DND-41 (cell line): ENCODE measurements around the gene NRSN2.

ENCODE experiments used
- ATAC-seq: fragments of 200-7000 bp; cut with Tn5 transposase; 3 replicates; pipeline ENCODE4 v1.9.1; 2021; ENCODE audit warnings: low read depth; ENCODE audit not compliant: insufficient read depth
- DNase-seq: peaks from one replicate; pipeline ENCODE4 v3.0.0-alpha.2; 2020
- H2AFZ ChIP-seq: 2 replicates; pipeline ENCODE4 v1.6.0; 2012; ENCODE audit warnings: low read depth, low read length
- H3K27ac ChIP-seq: 2 replicates; pipeline ENCODE4 v1.5.1; 2012; ENCODE audit warnings: low read length, inconsistent platforms
- H3K27me3 ChIP-seq: fragments of 200-600 bp; sonication (generic); 2 replicates; pipeline ENCODE4 v1.6.0; 2012; ENCODE audit warnings: low read length, mild to moderate bottlenecking, inconsistent platforms; ENCODE audit not compliant: insufficient read depth, poor library complexity
- H3K36me3 ChIP-seq: 2 replicates; pipeline ENCODE4 v1.5.1; 2012; ENCODE audit warnings: low read length, inconsistent platforms; ENCODE audit not compliant: insufficient read depth
- H3K4me1 ChIP-seq: 2 replicates; pipeline ENCODE4 v1.5.1; 2012; ENCODE audit warnings: mild to moderate bottlenecking, low read length; ENCODE audit not compliant: insufficient read depth
- H3K4me2 ChIP-seq: 2 replicates; pipeline ENCODE4 v1.6.0; 2012; ENCODE audit warnings: mild to moderate bottlenecking, moderate library complexity, low read length, inconsistent platforms; ENCODE audit not compliant: insufficient read depth
- H3K4me3 ChIP-seq, 2 experiments: fragments of 200-600 bp in 1 of 2; shearing (Covaris generic) in 1 of 2; 2 replicates each; pipeline ENCODE4 v1.5.1; 2012 to 2016; ENCODE audit warnings: inconsistent platforms in 2 of 2, low read length in 2 of 2, mild to moderate bottlenecking in 2 of 2, low read depth in 1 of 2, moderate library complexity in 1 of 2
- H3K79me2 ChIP-seq: 2 replicates; pipeline ENCODE4 v1.6.0; 2012; ENCODE audit warnings: low read length, inconsistent platforms; ENCODE audit not compliant: insufficient read depth
- H3K9ac ChIP-seq: 2 replicates; pipeline ENCODE4 v1.6.0; 2012; ENCODE audit warnings: low read depth, mild to moderate bottlenecking, inconsistent platforms, low read length, moderate library complexity
- H3K9me3 ChIP-seq: 2 replicates; pipeline ENCODE4 v1.5.1; 2012; ENCODE audit warnings: low read length, moderate library complexity, mild to moderate bottlenecking, inconsistent platforms; ENCODE audit not compliant: insufficient read depth, severe bottlenecking
- H4K20me1 ChIP-seq: 2 replicates; pipeline ENCODE4 v1.6.0; 2012; ENCODE audit warnings: low read length; ENCODE audit not compliant: insufficient read depth
- EZH2 ChIP-seq: IDR thresholded peaks from 3 replicates; pipeline ENCODE4 v1.6.1; 2012; ENCODE audit warnings: borderline replicate concordance, low read depth, mild to moderate bottlenecking, moderate library complexity, low read length, inconsistent platforms; ENCODE audit not compliant: severe bottlenecking
- TF ChIP-seq, protein P1 (sequence below): IDR thresholded peaks from 2 replicates; pipeline ENCODE4 v1.5.1; 2012; ENCODE audit warnings: borderline replicate concordance, low read length, moderate library complexity, mild to moderate bottlenecking; ENCODE audit not compliant: poor library complexity, severe bottlenecking; ENCODE audit errors: extremely low read depth

The NRSN2 gene

DNA sequence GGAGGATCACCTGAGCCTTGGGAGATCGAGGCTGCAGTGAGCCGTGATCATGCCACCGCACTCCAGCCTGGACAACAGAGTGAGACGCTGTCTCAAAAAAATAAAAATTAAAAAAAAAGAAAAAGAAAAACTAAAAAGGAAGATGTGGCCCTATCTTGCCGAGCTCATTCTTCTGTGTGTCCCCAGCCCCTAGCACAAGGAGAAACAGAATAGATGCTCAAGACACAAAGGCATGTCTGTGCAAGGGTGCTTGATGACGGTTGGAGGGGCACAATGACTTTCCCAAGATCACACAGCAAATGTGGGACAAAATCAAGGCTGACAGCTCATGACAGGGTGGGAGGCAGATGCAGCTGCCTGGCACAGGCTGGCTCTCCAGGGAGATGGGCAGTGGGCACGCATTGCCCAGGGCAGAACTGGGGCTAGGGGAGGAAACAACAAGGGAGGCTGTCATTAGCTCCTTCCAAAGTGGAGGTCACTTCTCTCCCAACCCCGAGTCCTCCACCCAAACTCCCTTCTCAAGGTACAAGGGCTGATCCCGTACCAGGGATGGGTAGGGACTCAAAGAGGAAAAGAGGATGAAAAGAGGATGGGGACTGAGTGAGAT is 775 bp upstream of the NRSN2 start:
- Histone ChIP-seq H3K36me3 (no peaks in the 10 kb centered on the region), H3K27me3 (peaks cover 6% of the 10 kb centered on the region), H3K27ac (no peak overlapping the region), H3K9ac (no peak overlapping the region), H2AFZ (no peak overlapping the region), H4K20me1 (no peaks in the 10 kb centered on the region), H3K4me1 (peaks cover 18% of the 10 kb centered on the region), H3K4me3 (no peak overlapping the region), H3K9me3 (no peaks in the 10 kb centered on the region), H3K79me2 (no peaks in the 10 kb centered on the region), H3K4me2 (no peak overlapping the region)
- DNase-seq, result no peak
- ATAC-seq, result no peak
- TF ChIP-seq, protein P1, sequence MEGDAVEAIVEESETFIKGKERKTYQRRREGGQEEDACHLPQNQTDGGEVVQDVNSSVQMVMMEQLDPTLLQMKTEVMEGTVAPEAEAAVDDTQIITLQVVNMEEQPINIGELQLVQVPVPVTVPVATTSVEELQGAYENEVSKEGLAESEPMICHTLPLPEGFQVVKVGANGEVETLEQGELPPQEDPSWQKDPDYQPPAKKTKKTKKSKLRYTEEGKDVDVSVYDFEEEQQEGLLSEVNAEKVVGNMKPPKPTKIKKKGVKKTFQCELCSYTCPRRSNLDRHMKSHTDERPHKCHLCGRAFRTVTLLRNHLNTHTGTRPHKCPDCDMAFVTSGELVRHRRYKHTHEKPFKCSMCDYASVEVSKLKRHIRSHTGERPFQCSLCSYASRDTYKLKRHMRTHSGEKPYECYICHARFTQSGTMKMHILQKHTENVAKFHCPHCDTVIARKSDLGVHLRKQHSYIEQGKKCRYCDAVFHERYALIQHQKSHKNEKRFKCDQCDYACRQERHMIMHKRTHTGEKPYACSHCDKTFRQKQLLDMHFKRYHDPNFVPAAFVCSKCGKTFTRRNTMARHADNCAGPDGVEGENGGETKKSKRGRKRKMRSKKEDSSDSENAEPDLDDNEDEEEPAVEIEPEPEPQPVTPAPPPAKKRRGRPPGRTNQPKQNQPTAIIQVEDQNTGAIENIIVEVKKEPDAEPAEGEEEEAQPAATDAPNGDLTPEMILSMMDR, result no peak
- TF ChIP-seq EZH2, result no peak

GRCh38 chr20:347317-347639 is 367 bp downstream of the NRSN2 start:
- Histone ChIP-seq H3K4me2 (peak overlapping the region; percentile 87), H3K27me3 (peaks cover 6% of the 10 kb centered on the region), H3K4me3 (peak overlapping the region; percentile 6 to 61; a peak in 3 of 4 replicates), H3K4me1 (peaks cover 18% of the 10 kb centered on the region), H4K20me1 (no peaks in the 10 kb centered on the region), H3K27ac (no peak overlapping the region; the same call in 1 of the 2 replicates), H3K79me2 (no peaks in the 10 kb centered on the region), H3K9ac (peak overlapping the region; percentile 42), H2AFZ (peak overlapping the region; percentile 69), H3K36me3 (no peaks in the 10 kb centered on the region), H3K9me3 (no peaks in the 10 kb centered on the region)
- ATAC-seq, result no peak
- TF ChIP-seq, protein P1, result no peak
- TF ChIP-seq EZH2, result no peak
- no peak for DNase-seq

DNA sequence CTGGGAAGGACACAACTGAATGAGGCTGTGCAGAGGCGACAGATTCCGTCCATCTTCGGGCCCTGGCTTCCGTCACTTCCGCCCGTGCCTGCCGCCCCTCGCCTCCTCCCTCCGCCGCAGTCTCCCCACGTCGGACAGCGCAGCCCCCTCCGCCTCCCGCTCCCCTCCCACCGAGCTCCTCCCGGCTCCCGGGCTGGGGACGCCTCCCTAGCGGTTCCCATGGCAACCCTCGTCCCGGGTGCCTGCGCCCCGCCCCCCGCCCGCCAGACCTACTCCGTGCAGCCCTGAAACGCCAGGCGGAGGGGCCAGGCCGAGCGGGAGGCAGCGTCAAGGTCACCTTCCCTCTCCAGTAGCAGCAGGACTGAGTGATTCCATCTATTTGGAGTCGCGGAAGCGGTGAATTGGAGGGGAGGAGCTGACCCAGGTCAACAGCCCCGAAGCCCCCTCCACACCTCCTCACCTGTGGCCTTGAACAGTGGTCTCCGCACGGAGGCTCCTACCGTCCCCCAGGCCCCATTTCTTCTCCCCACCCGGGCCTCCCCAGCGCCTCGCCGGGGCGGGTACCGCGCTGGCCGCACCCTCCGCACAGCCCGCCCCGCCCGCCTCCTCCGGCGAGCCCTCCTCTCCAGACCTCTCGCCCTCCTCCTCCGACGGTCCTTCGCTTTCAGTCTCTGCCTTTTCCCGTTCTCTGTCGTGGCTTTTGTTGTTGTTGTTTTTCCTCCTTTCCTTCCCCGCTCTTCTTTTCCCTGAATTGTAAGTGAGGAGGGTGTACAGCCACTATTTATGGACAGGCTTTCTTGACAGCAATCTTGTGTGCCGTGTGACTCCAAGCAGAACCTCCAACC is 951 bp downstream of the NRSN2 start:
- no peaks in the 10 kb centered on the region for H3K79me2 ChIP-seq
- no peaks in the 10 kb centered on the region for H3K36me3 ChIP-seq
- peak; percentile 86 for ATAC-seq
- H3K9me3 ChIP-seq, result no peaks in the 10 kb centered on the region
- no peaks in the 10 kb centered on the region for H4K20me1 ChIP-seq
- peak overlapping the region; percentile 69 for H2AFZ ChIP-seq
- H3K9ac ChIP-seq, result peak overlapping the region; percentile 42
- DNase-seq, result peak; percentile 86
- peak overlapping the region; percentile 87 for H3K4me2 ChIP-seq
- no peak overlapping the region for H3K27ac ChIP-seq
- peak; percentile 53 for TF ChIP-seq EZH2
- TF ChIP-seq, protein P1, result no peak
- H3K4me3 ChIP-seq, result peak overlapping the region; percentile 24 to 61; a peak in 3 of 4 replicates
- H3K27me3 ChIP-seq, result peaks cover 6% of the 10 kb centered on the region
- H3K4me1 ChIP-seq, result peaks cover 18% of the 10 kb centered on the region
